AG09319 (cell line): ENCODE measurements around the gene HLA-DRB5.
"Not testable (repeated sequence)": the region's sequence is repeated elsewhere in the genome, so short reads cannot be mapped to it uniquely, and the experiment has no call there.

Experiments used
- DNase-seq: peaks from one replicate; pipeline ENCODE4 v3.0.0-alpha.2; 2010; ENCODE audit warnings: low read depth; ENCODE audit errors: extremely low read depth
- TF ChIP-seq, protein P1 (sequence below): IDR thresholded peaks from 2 replicates; pipeline ENCODE4 v1.5.1; 2011; ENCODE audit warnings: low read depth, mild to moderate bottlenecking, inconsistent platforms, low read length, moderate library complexity

Gene HLA-DRB5

DNA sequence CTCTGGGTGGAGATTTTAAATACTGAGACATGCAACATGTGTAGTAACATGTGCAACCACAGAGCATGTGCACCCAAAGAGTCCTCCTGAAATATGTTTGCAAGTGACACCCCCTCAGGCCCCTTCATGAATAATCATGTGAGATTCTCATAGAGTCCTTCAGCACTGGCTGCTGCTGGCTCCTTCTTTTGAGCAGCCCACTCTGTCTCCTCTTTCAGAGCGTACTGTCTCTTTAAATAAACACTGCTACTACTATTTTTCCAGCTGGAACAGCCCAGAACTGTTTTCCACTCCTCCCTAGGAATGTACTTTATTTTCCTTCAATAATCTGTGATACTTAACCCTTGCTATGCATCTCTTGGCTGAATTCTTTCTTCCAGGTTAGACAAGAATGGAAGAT, 42.0 kb downstream of the HLA-DRB5 start:
- no peak for DNase-seq
- TF ChIP-seq, protein P1, sequence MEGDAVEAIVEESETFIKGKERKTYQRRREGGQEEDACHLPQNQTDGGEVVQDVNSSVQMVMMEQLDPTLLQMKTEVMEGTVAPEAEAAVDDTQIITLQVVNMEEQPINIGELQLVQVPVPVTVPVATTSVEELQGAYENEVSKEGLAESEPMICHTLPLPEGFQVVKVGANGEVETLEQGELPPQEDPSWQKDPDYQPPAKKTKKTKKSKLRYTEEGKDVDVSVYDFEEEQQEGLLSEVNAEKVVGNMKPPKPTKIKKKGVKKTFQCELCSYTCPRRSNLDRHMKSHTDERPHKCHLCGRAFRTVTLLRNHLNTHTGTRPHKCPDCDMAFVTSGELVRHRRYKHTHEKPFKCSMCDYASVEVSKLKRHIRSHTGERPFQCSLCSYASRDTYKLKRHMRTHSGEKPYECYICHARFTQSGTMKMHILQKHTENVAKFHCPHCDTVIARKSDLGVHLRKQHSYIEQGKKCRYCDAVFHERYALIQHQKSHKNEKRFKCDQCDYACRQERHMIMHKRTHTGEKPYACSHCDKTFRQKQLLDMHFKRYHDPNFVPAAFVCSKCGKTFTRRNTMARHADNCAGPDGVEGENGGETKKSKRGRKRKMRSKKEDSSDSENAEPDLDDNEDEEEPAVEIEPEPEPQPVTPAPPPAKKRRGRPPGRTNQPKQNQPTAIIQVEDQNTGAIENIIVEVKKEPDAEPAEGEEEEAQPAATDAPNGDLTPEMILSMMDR: no peak

DNA sequence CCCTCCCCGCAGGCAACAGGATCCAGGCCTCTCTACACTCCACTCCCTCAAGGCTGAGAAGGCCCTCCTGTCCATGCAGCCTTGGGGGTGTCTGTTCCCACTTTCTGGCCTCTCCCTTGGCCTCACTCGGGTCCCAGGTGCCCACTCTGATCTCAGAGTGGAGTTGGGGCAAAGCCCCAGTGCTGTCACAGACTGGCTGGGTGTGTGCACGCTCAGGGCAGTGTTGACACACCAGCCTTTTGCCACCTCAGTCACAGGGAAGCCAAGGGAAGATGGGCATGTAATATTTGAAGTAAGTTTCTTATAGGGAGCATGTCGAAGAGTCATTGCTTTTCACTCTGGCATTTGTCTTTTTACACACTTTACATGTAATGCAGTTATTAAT, 45.5 kb downstream of the HLA-DRB5 start:
- DNase-seq: no peak
- TF ChIP-seq, protein P1: no peak

DNA sequence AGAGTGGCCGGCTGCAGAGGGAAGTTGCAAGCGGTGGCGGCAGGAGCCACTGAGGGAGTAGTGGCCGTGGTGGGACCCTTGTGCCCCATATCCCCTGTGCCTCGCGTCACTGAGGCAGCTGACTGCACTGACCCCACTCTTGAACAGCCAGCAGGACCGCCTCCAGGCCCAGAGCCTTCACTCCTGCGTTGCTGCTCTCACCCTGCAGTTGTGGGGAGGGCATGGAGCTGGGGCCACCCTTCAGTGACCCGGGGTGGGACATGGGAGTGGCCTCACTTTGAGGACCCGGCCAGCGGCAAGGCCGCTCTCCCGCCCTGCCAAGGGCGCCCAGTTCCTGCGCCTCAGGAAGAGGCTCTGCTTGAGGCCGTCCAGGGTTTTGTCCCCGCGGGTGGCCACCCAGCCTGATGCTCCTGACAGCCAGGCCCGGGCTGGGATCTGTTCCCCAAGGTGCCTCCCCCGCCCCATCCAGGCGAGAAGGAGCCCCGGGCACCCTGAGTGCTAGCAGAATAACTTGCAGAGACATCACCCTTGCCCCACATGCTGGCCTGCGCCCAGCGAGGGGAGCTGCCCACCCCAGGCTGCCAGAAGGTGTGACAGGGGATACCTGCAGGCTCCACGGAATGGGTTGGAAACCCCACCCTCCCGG, 46.0 kb downstream of the HLA-DRB5 start:
- no peak for DNase-seq
- TF ChIP-seq, protein P1: no peak

GRCh38 chr6:32475392-32476206, 54.5 kb downstream of the HLA-DRB5 start:
- TF ChIP-seq, protein P1: no peak

GRCh38 chr6:32473376-32474348, 56.4 kb downstream of the HLA-DRB5 start:
- DNase-seq: not testable (repeated sequence)

More at GRCh38 chr6:32475392-32476206, 54.5 kb downstream of the HLA-DRB5 start:
- no peak for DNase-seq

GRCh38 chr6:32472781-32473375, 57.2 kb downstream of the HLA-DRB5 start:
- TF ChIP-seq, protein P1: no peak
- DNase-seq: no peak

DNA sequence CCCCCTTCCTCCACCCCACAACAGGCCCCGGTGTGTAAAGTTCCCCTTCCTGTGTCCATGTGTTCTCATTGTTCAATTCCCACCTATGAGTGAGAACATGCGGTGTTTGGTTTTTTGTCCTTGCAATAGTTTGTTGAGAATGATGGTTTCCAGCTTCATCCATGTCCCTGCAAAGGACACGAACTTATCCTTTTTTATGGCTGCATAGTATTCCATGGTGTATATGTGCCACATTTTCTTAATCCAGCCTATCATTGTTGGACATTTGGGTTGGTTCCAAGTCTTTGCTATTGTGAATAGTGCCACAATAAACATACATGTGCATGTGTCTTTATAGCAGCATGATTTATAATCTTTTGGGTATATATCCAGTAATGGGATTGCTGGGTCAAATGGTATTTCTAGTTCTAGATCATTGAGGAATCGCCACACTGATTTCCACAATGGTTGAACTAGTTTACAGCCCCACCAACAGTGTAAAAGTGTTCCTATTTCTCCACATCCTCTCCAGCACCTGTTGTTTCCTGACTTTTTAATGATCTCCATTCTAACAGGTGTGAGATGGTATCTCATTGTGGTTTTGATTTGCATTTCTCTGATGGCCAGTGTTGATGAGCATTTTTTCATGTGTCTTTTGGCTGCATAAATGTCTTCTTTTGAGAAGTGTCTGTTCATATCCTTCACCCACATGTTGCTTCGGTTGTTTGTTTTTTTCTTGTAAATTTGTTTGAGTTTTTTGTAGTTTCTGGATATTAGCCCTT, 62.2 kb downstream of the HLA-DRB5 start:
- DNase-seq: not testable (repeated sequence)
